Astrocyte of the cerebellum (primary cell): Measurements from ENCODE around the gene PARVA.

Source experiments
- DNase-seq: peaks from one replicate; pipeline ENCODE4 v3.0.0-alpha.2; 2011; ENCODE audit warnings: low read depth
- H3K4me3 ChIP-seq: 2 replicates; pipeline ENCODE4 v1.5.1; 2011; ENCODE audit warnings: mild to moderate bottlenecking, low read depth, low read length, moderate library complexity
- in situ Hi-C: cut with HindIII; loops from 2 replicates; pipeline ENCODE4 v1.10.0; 2017; ENCODE audit warnings: low sequenced_read_pairs
- TF ChIP-seq, protein P1 (sequence below): IDR thresholded peaks from 2 replicates; pipeline ENCODE4 v1.5.1; 2012; ENCODE audit warnings: low read length, low read depth, moderate library complexity, mild to moderate bottlenecking; ENCODE audit errors: missing control alignments

The PARVA gene

DNA sequence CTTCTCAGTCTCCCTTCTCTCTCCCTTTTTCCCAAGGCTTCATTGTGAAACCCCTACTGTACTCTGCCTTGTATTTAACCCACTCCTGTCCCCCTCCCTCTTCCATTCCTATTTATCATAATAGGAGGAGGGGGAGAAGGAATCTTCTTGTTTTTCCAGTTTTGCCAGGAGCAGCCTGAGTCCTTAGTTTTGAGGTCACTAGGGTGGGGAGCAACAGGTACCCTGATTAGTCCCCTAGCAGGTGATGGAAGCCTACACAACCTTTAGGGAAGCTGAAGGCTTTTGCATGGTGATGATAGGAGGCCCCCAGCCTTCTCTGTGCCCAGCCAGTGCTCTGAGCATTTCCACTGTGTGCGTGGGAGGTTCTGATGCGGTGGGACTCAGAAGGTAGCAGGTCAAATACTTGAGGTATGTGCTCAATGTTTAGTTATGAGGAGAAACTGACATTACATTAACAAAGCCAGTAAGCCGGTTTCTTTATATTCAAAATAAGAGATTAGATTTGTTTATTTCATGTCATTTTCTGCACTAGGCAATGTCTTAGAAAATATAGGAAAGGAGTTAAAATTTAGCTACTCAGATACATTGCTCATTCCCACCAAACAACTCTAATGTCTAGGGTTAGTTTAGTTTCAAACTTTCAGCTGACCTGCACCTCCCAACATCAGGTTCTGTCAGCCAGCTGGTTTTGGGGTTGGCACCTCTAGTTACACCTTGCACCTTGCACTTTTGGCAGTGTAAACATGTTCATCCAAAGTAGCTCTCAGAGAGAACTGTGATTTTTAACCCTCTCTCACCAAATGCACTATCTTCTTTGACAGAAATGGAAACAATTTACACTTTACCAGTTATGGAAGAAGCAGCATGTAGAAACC is 26.0 kb downstream of the PARVA start:
- in situ Hi-C loops: no loop called here
- H3K4me3 ChIP-seq: no peak overlapping the region
- DNase-seq: no peak
- TF ChIP-seq, protein P1, sequence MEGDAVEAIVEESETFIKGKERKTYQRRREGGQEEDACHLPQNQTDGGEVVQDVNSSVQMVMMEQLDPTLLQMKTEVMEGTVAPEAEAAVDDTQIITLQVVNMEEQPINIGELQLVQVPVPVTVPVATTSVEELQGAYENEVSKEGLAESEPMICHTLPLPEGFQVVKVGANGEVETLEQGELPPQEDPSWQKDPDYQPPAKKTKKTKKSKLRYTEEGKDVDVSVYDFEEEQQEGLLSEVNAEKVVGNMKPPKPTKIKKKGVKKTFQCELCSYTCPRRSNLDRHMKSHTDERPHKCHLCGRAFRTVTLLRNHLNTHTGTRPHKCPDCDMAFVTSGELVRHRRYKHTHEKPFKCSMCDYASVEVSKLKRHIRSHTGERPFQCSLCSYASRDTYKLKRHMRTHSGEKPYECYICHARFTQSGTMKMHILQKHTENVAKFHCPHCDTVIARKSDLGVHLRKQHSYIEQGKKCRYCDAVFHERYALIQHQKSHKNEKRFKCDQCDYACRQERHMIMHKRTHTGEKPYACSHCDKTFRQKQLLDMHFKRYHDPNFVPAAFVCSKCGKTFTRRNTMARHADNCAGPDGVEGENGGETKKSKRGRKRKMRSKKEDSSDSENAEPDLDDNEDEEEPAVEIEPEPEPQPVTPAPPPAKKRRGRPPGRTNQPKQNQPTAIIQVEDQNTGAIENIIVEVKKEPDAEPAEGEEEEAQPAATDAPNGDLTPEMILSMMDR: no peak

DNA sequence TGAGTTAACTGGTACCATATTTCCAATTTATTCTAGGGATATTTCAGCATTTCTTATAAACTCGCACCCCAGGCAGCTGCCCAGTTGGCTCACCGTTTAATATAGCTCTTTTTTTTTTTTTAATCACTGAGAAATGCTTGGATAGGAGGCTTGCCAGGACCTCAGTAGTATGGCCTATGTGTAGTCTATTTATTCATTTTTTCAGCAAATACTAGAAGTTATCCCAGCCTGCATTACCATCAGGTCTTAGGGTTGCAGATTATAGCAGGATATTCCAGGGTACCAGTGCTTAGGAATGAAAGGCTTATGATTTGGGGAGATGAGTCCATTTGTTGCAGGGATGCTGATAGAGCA is 26.6 kb downstream of the PARVA start:
- in situ Hi-C loops: no loop called here
- TF ChIP-seq, protein P1: no peak
- DNase-seq: no peak
- H3K4me3 ChIP-seq: no peak overlapping the region

DNA sequence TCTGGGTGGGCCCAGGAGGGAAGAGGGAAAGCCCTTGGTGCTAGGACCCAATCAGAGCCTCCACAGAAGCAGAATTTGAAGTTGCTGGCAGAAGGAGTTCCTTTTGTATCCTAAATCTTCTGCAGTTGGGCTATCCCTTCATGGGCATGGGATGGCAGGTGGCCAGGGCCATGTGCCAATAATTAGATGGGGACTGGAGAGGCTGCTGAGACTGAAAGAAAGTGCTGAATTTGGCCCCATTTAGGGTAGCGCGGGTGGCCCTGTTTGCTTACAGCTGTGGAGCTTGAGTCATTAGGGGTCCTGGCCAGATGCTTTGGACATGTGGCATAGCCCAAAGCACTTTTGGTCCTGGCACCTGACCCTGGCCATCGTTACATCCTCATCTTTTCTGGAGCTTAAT is 27.1 kb downstream of the PARVA start:
- H3K4me3 ChIP-seq: no peak overlapping the region
- TF ChIP-seq, protein P1: no peak
- in situ Hi-C loops: no loop called here
- no peak for DNase-seq

DNA sequence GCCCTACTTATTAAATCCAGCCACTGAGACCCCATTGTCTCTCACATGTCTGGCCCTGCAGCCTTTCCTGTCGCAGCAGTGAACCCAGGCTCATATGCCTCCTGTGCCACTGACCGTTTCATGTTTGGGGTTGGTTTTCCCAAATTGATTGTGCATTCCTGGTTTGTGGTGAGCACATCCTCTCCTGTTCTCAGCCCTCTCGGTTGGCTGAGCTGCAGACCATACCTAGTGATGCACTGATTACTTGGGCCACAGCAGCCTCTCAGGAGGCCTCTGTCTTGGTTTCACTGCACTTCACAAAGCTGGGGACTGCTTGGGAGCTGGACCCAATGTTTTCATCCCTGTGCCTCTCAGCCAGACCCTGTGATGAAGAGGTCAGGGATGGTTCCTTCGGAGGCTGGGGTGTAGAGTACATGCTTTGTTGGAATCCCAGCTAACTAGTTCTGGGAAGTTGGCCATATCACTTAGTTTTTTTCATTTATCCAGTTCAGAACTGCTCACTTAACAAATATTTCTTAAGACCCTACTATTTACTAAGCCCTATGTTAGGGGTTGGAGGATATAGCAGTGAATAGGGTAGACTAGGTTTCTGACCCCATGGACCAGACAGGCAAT is 30.9 kb downstream of the PARVA start:
- TF ChIP-seq, protein P1: no peak
- in situ Hi-C loops: no loop called here
- no peak overlapping the region for H3K4me3 ChIP-seq
- DNase-seq: no peak

DNA sequence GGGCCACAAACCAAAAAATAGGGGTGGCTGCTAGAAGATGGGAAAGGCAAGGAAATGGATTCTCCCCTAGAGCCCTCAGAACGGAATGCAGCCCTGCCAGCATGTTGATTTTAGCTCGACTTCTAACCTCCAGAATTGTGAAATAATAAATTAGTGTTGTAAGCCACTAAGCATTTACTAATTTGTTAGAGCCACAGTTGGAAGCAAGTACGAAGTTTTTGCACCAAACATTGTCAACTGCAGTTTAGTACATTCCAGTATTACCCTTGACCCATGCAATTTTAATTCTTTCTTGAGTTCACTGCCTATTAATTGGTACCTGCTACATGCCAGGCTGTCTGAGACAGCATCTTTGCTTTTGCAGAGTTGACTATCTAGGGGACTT is 32.2 kb downstream of the PARVA start:
- in situ Hi-C loops: loop anchor here (5.0 kb wide), 1 partner anchor 73 kb away; no protein-coding TSS in a partner anchor
- no peak for DNase-seq
- TF ChIP-seq, protein P1: no peak
- H3K4me3 ChIP-seq: no peak overlapping the region

DNA sequence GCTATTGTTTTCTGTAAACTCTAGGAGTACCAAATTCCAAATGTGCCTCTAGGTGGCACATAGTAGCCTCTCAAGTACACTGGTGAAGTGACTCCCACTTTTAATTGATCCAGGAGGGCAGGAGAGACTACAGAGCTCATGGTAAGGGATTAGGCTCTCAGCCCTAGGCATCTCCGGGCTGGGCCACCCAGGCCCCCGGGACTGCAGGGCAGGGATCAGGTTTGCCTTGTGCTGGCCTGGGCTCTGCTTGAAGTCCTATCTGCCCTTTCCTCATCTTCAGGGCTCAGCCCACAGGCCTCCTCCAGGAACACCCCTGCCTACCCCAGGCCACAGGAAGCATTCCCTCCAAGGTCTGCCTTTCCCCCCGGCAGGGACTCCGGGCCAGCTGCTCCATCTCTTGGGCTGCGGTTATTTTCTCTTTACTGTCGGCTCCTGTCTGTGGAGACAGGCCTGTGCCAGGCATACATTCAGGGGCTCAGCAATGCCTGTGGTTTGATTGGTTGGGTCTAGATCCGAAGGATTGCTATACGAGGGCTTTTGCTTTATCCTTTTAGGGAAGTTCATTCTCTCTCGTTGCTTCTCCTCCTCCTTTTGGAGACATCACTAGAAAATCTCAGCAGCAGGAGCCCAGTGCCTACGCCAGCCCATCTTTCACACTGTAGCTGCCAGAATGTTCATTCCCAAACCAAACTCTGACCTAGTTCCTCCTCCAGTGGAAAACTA is 32.8 kb downstream of the PARVA start:
- TF ChIP-seq, protein P1: peak; percentile 34
- in situ Hi-C loops: loop anchor here (5.0 kb wide), 1 partner anchor 72 kb away; no protein-coding TSS in a partner anchor
- no peak for DNase-seq
- H3K4me3 ChIP-seq: no peak overlapping the region
